Glutamatergic neuron (in vitro differentiated cells): ENCODE data around the gene GRB10. TPM values are rescaled to one million over a fixed set of nuclear protein-coding genes. Genes with fewer than 3 reads are reported as not detected.

Experiments used
- DNase-seq: peaks from one replicate; pipeline ENCODE4 v3.0.0; 2022
- H3K27ac Mint-ChIP-seq: one replicate; pipeline ENCODE4 v1.8.0; 2020; ENCODE audit warnings: mild to moderate bottlenecking, mixed read lengths, inconsistent platforms; ENCODE audit not compliant: unreplicated experiment
- H3K27me3 Mint-ChIP-seq: one replicate; pipeline ENCODE4 v1.8.0; 2020; ENCODE audit warnings: mild to moderate bottlenecking, moderate library complexity, mixed read lengths, inconsistent platforms; ENCODE audit not compliant: unreplicated experiment
- H3K36me3 Mint-ChIP-seq: one replicate; pipeline ENCODE4 v1.8.0; 2020; ENCODE audit warnings: mild to moderate bottlenecking, mixed read lengths, inconsistent platforms; ENCODE audit not compliant: unreplicated experiment
- H3K4me1 Mint-ChIP-seq: one replicate; pipeline ENCODE4 v1.8.0; 2020; ENCODE audit warnings: mild to moderate bottlenecking, low read depth, mixed read lengths, inconsistent platforms; ENCODE audit not compliant: unreplicated experiment
- H3K4me3 Mint-ChIP-seq: one replicate; pipeline ENCODE4 v1.8.0; 2020; ENCODE audit warnings: mild to moderate bottlenecking, mixed read lengths, inconsistent platforms; ENCODE audit not compliant: unreplicated experiment
- H3K9me3 Mint-ChIP-seq: one replicate; pipeline ENCODE4 v1.8.0; 2020; ENCODE audit warnings: mild to moderate bottlenecking, moderate library complexity, mixed read lengths, inconsistent platforms; ENCODE audit not compliant: unreplicated experiment
- CTCF ChIP-seq: fragments of 200-600 bp; sonication (generic); IDR thresholded peaks from one replicate; pipeline ENCODE4 v1.5.0; 2021; ENCODE audit not compliant: partially characterized antibody, unreplicated experiment
- total RNA-seq: library from RNA; stranded (reverse); fragmentation: NEBNext Ultra II Directional; extraction: Animal tissue kit (Norgen Biotek cat#: 25700); gene quantifications from one replicate; pipeline ENCODE4 v1.2.1, GENCODE V29; 2021; ENCODE audit not compliant: unreplicated experiment

The GRB10 gene
- total RNA-seq, 1 donor from 2014 or later = 182 TPM

- peaks cover 10% of the 10 kb centered on the region for H3K9me3 Mint-ChIP-seq
- peak overlapping the region; percentile 91 for H3K4me3 Mint-ChIP-seq
- peaks cover 36% of the 10 kb centered on the region for H3K4me1 Mint-ChIP-seq
- peaks cover 12% of the 10 kb centered on the region for H3K27me3 Mint-ChIP-seq
- peaks cover 12% of the 10 kb centered on the region for H3K36me3 Mint-ChIP-seq
- TF ChIP-seq CTCF = no peak
- DNase-seq = no peak
- H3K27ac Mint-ChIP-seq = peak overlapping the region; percentile 71
Measured at GRCh38 chr7:50781381-50782293, 1.1 kb downstream of the GRB10 start.

- no peak for DNase-seq
- TF ChIP-seq CTCF = no peak
- H3K9me3 Mint-ChIP-seq = peaks cover 10% of the 10 kb centered on the region
- peak overlapping the region; percentile 91 for H3K4me3 Mint-ChIP-seq
- no peak overlapping the region for H3K27ac Mint-ChIP-seq
- peaks cover 12% of the 10 kb centered on the region for H3K27me3 Mint-ChIP-seq
- peaks cover 43% of the 10 kb centered on the region for H3K4me1 Mint-ChIP-seq
- H3K36me3 Mint-ChIP-seq = peaks cover 11% of the 10 kb centered on the region
Measured at GRCh38 chr7:50780436-50780835, 2.3 kb downstream of the GRB10 start.

- DNase-seq = no peak
- TF ChIP-seq CTCF = no peak
- Mint-ChIP-seq H3K27me3 (peaks cover 14% of the 10 kb centered on the region), H3K36me3 (peaks cover 11% of the 10 kb centered on the region), H3K4me1 (peaks cover 50% of the 10 kb centered on the region), H3K9me3 (peaks cover 8% of the 10 kb centered on the region), H3K4me3 (peak overlapping the region; percentile 66), H3K27ac (peak overlapping the region; percentile 8)
Measured at GRCh38 chr7:50779427-50779826, 3.3 kb downstream of the GRB10 start.

GRCh38 chr7:50778189-50778588, 4.5 kb downstream of the GRB10 start:
- Mint-ChIP-seq H3K27ac (no peak overlapping the region), H3K9me3 (peaks cover 9% of the 10 kb centered on the region), H3K4me3 (no peak overlapping the region), H3K36me3 (peaks cover 11% of the 10 kb centered on the region), H3K27me3 (peaks cover 12% of the 10 kb centered on the region), H3K4me1 (peaks cover 43% of the 10 kb centered on the region)
- no peak for TF ChIP-seq CTCF
- no peak for DNase-seq

GRCh38 chr7:50775836-50776235, 6.9 kb downstream of the GRB10 start:
- Mint-ChIP-seq H3K4me3 (no peak overlapping the region), H3K4me1 (peaks cover 46% of the 10 kb centered on the region)

More at GRCh38 chr7:50775836-50776235, 6.9 kb downstream of the GRB10 start:
- Mint-ChIP-seq H3K36me3 (peaks cover 11% of the 10 kb centered on the region), H3K9me3 (peaks cover 17% of the 10 kb centered on the region), H3K27me3 (peaks cover 12% of the 10 kb centered on the region), H3K27ac (no peak overlapping the region)
- no peak for DNase-seq
- no peak for TF ChIP-seq CTCF
